CD4-positive, alpha-beta T cell (primary cell): ENCODE measurements around the gene VTI1A. TPM values are rescaled to one million over a fixed set of nuclear protein-coding genes. Genes with fewer than 3 reads are reported as not detected.

Source experiments
- ATAC-seq: fragments of 200-7000 bp; cut with Tn5 transposase; one replicate; pipeline ENCODE4 v1.10.0; 2022; ENCODE audit warnings: mild to moderate bottlenecking; ENCODE audit not compliant: poor library complexity
- CTCF ChIA-PET: fragments of 350-600 bp; sonication (Branson Sonifier 250); formaldehyde crosslinking; loops from one replicate; lab custom pipeline; 2021; ENCODE audit warnings: antibody characterized with exemption, inconsistent platforms; lab: Charles Lee
- POLR2A ChIA-PET: fragments of 350-600 bp; sonication (Branson Sonifier 250); formaldehyde crosslinking; loops from one replicate; lab custom pipeline; 2021; ENCODE audit warnings: antibody characterized with exemption, inconsistent platforms; lab: Charles Lee
- DNase-seq, 14 experiments: peaks; one replicate each; pipeline ENCODE4 v3.0.0-alpha.2; 2013 to 2020; ENCODE audit warnings: mixed read lengths in 2 of 14
- H3K27ac ChIP-seq, 2 donors: one replicate each; pipeline versions ENCODE4 v1.5.1 to v1.7.0; 2013; ENCODE audit warnings: low read length in 2 of 2, low read depth in 1 of 2, mild to moderate bottlenecking in 1 of 2
- H3K27me3 ChIP-seq, 2 experiments: 1 replicate in 1 of 2; 2 replicates in 1 of 2; pipeline versions ENCODE4 v1.6.1 to v1.7.0; 2013; ENCODE audit warnings: low read length in 2 of 2, control low read depth in 1 of 2, mild to moderate bottlenecking in 1 of 2, moderate library complexity in 1 of 2; ENCODE audit not compliant: insufficient read depth in 2 of 2, control insufficient read depth in 1 of 2
- H3K36me3 ChIP-seq: one replicate; pipeline ENCODE4 v1.6.1; 2013; ENCODE audit warnings: low read length, control low read depth; ENCODE audit not compliant: insufficient read depth
- H3K4me1 ChIP-seq: one replicate; pipeline ENCODE4 v1.6.1; 2013; ENCODE audit warnings: low read length, control low read depth; ENCODE audit not compliant: insufficient read depth
- H3K4me3 ChIP-seq: one replicate; pipeline ENCODE4 v1.5.1; 2013; ENCODE audit warnings: mild to moderate bottlenecking, low read length, moderate library complexity
- H3K9me3 ChIP-seq, 2 experiments: 1 replicate in 1 of 2; 2 replicates in 1 of 2; pipeline versions ENCODE4 v1.6.1 to v1.7.0; 2013; ENCODE audit warnings: low read length in 2 of 2, mild to moderate bottlenecking in 2 of 2, control low read depth in 1 of 2, moderate library complexity in 1 of 2; ENCODE audit not compliant: control insufficient read depth in 1 of 2, insufficient read depth in 1 of 2
- H3K27ac Mint-ChIP-seq: one replicate; pipeline ENCODE4 v1.8.0; 2020; ENCODE audit warnings: mixed read lengths
- H3K27me3 Mint-ChIP-seq: one replicate; pipeline ENCODE4 v1.8.0; 2021; ENCODE audit warnings: mixed read lengths
- H3K36me3 Mint-ChIP-seq: one replicate; pipeline ENCODE4 v1.8.0; 2021; ENCODE audit warnings: low read depth, mixed read lengths
- H3K4me1 Mint-ChIP-seq: one replicate; pipeline ENCODE4 v1.8.0; 2021; ENCODE audit warnings: low read depth, mixed read lengths
- H3K4me3 Mint-ChIP-seq: one replicate; pipeline ENCODE4 v1.8.0; 2020; ENCODE audit warnings: mild to moderate bottlenecking, mixed read lengths
- H3K9me3 Mint-ChIP-seq: one replicate; pipeline ENCODE4 v1.8.0; 2020; ENCODE audit warnings: mixed read lengths
- CTCF ChIP-seq: fragments of 200-600 bp; IDR thresholded peaks from one replicate; pipeline ENCODE4 v1.8.0; 2022; ENCODE audit warnings: antibody characterized with exemption, mild to moderate bottlenecking
- intact Hi-C, 2 experiments: fragments of 100-400 bp; cut with DNase I in 1 of 2; cut with micrococcal nuclease in 1 of 2; formaldehyde crosslinking; loops; one replicate each; pipeline versions ENCODE4 v1.15.1 to v1.9.0; 2023 to 2025; cut with DNase I, micrococcal nuclease
- total RNA-seq, 174 experiments: library from RNA in 2 of 174; stranded (reverse) in 2 of 174; gene quantifications; one replicate each; pipeline ENCODE4 v1.2.3 and lab custom pipeline; 2021 to 2026

The VTI1A gene
- total RNA-seq, 2 experiments from 2014 or later, result 54.5 to 56.5 TPM

GRCh38 chr10:112716076-112716475 lies 269.1 kb downstream of the VTI1A start:
- no peak for TF ChIP-seq CTCF
- Histone ChIP-seq H3K27me3 (no peaks in the 10 kb centered on the region), H3K27ac (no peak overlapping the region), H3K9me3 (no peaks in the 10 kb centered on the region), H3K36me3 (peaks cover 3% of the 10 kb centered on the region), H3K4me3 (no peak overlapping the region), H3K4me1 (no peaks in the 10 kb centered on the region)
- Mint-ChIP-seq H3K36me3 (peaks cover 45% of the 10 kb centered on the region), H3K27me3 (no peaks in the 10 kb centered on the region), H3K9me3 (no peaks in the 10 kb centered on the region), H3K4me1 (no peaks in the 10 kb centered on the region), H3K27ac (no peak overlapping the region), H3K4me3 (no peak overlapping the region)
- ChIA-PET CTCF (interaction anchor here (1.1 kb wide), 1 partner anchor 11 kb away, joined by 3 read pairs; no protein-coding TSS in a partner anchor), POLR2A (no interaction called here)
- intact Hi-C loops, result no loop called here
- no peak for ATAC-seq
- no peak for DNase-seq

- Mint-ChIP-seq H3K36me3 (peaks cover 45% of the 10 kb centered on the region), H3K9me3 (no peaks in the 10 kb centered on the region), H3K27me3 (no peaks in the 10 kb centered on the region), H3K27ac (no peak overlapping the region), H3K4me1 (no peaks in the 10 kb centered on the region), H3K4me3 (no peak overlapping the region)
- TF ChIP-seq CTCF, result no peak
- H3K27me3 ChIP-seq, result no peaks in the 10 kb centered on the region
- no peak for ATAC-seq
- H3K36me3 ChIP-seq, result peaks cover 3% of the 10 kb centered on the region
- intact Hi-C loops, result no loop called here
- no peaks in the 10 kb centered on the region for H3K9me3 ChIP-seq
- CTCF ChIA-PET, result interaction anchor here (1.1 kb wide), 1 partner anchor 10 kb away, joined by 3 read pairs; no protein-coding TSS in a partner anchor
- POLR2A ChIA-PET, result no interaction called here
- H3K4me3 ChIP-seq, result no peak overlapping the region
- no peaks in the 10 kb centered on the region for H3K4me1 ChIP-seq
- no peak overlapping the region for H3K27ac ChIP-seq
- no peak for DNase-seq
Measured at GRCh38 chr10:112716924-112717413, 270.0 kb downstream of the VTI1A start.

- Histone ChIP-seq H3K9me3 (no peaks in the 10 kb centered on the region), H3K27me3 (no peaks in the 10 kb centered on the region), H3K27ac (no peak overlapping the region), H3K36me3 (peaks cover 3% of the 10 kb centered on the region), H3K4me3 (no peak overlapping the region), H3K4me1 (no peaks in the 10 kb centered on the region)
- ChIA-PET POLR2A (no interaction called here), CTCF (interaction anchor here (1.6 kb wide), 1 partner anchor 665 kb away, joined by 5 read pairs; no protein-coding TSS in a partner anchor)
- no peaks in the 10 kb centered on the region for H3K27me3 Mint-ChIP-seq
- ATAC-seq, result no peak
- H3K27ac Mint-ChIP-seq, result no peak overlapping the region
- peaks cover 22% of the 10 kb centered on the region for H3K36me3 Mint-ChIP-seq
- H3K9me3 Mint-ChIP-seq, result no peaks in the 10 kb centered on the region
- TF ChIP-seq CTCF, result no peak
- intact Hi-C loops, result loop anchor here (2.0 to 5.0 kb wide), 3 partner anchors 407 to 665 kb away; no protein-coding TSS in a partner anchor
- no peak for DNase-seq
- no peak overlapping the region for H3K4me3 Mint-ChIP-seq
- H3K4me1 Mint-ChIP-seq, result no peaks in the 10 kb centered on the region
Measured at GRCh38 chr10:112720178-112720577, 273.2 kb downstream of the VTI1A start.
